Neuronal stem cell (in vitro differentiated cells): Measurements from ENCODE around the gene NBAS.

Source experiments
- DNase-seq: peaks from one replicate; pipeline ENCODE4 v3.0.0-alpha.2; 2013; ENCODE audit warnings: low spot score
- H2AFZ ChIP-seq: one replicate; pipeline ENCODE4 v1.6.1; 2013; ENCODE audit warnings: mild to moderate bottlenecking, low read length, inconsistent platforms
- H2AK5ac ChIP-seq: 2 replicates; pipeline ENCODE4 v1.6.1; 2013; ENCODE audit warnings: low read depth, mild to moderate bottlenecking, inconsistent platforms, low read length, moderate library complexity, mixed read lengths
- H2BK120ac ChIP-seq: 2 replicates; pipeline ENCODE4 v1.6.1; 2013; ENCODE audit warnings: low read depth, mild to moderate bottlenecking, inconsistent platforms, low read length, moderate library complexity, mixed read lengths
- H2BK12ac ChIP-seq: one replicate; pipeline ENCODE4 v1.6.1; 2013; ENCODE audit warnings: low read length, inconsistent platforms
- H2BK15ac ChIP-seq: 2 replicates; pipeline ENCODE4 v1.6.1; 2013; ENCODE audit warnings: mild to moderate bottlenecking, low read length, inconsistent platforms, mixed read lengths
- H2BK5ac ChIP-seq: one replicate; pipeline ENCODE4 v1.6.1; 2013; ENCODE audit warnings: inconsistent platforms, mild to moderate bottlenecking, low read length, moderate library complexity
- H3K14ac ChIP-seq: one replicate; pipeline ENCODE4 v1.6.1; 2013; ENCODE audit warnings: low read length, inconsistent platforms
- H3K18ac ChIP-seq: 2 replicates; pipeline ENCODE4 v1.6.1; 2013; ENCODE audit warnings: low read length, inconsistent platforms
- H3K23ac ChIP-seq: 2 replicates; pipeline ENCODE4 v1.6.1; 2013; ENCODE audit warnings: low read depth, mild to moderate bottlenecking, mixed read lengths, low read length, inconsistent platforms; ENCODE audit not compliant: poor library complexity
- H3K27ac ChIP-seq: replicated peaks from 3 replicates; pipeline ENCODE4 v1.5.1; 2013; ENCODE audit warnings: low read length, inconsistent platforms
- H3K27me3 ChIP-seq, 3 experiments: 2 replicates each; pipeline ENCODE4 v1.6.1; 2013; ENCODE audit warnings: low read length in 3 of 3, mild to moderate bottlenecking in 2 of 3, inconsistent platforms in 1 of 3, low read depth in 1 of 3, mixed read lengths in 1 of 3, moderate library complexity in 1 of 3; ENCODE audit not compliant: control insufficient read depth in 3 of 3, insufficient read depth in 3 of 3
- H3K36me3 ChIP-seq, 2 donors: replicated peaks in 1 of 2; 2 replicates each; pipeline ENCODE4 v1.6.1; 2013; ENCODE audit warnings: low read length in 2 of 2; ENCODE audit not compliant: control insufficient read depth in 2 of 2, insufficient read depth in 2 of 2
- H3K4ac ChIP-seq: 2 replicates; pipeline ENCODE4 v1.6.1; 2013; ENCODE audit warnings: inconsistent platforms, mild to moderate bottlenecking, low read length, moderate library complexity
- H3K4me1 ChIP-seq, 2 donors: 1 replicate in 1 of 2; 2 replicates in 1 of 2; pipeline ENCODE4 v1.6.1; 2013; ENCODE audit warnings: low read length in 2 of 2, low read depth in 1 of 2; ENCODE audit not compliant: control insufficient read depth in 2 of 2, insufficient read depth in 1 of 2
- H3K4me2 ChIP-seq: one replicate; pipeline ENCODE4 v1.6.1; 2013; ENCODE audit warnings: mild to moderate bottlenecking, low read length, inconsistent platforms; ENCODE audit not compliant: insufficient read depth, poor library complexity, severe bottlenecking
- H3K4me3 ChIP-seq, 2 donors: 2 replicates each; pipeline ENCODE4 v1.5.1; 2013; ENCODE audit warnings: low read length in 2 of 2, mild to moderate bottlenecking in 2 of 2, inconsistent platforms in 1 of 2, moderate library complexity in 1 of 2
- H3K79me1 ChIP-seq: one replicate; pipeline ENCODE4 v1.6.1; 2013; ENCODE audit warnings: low read depth, mild to moderate bottlenecking, inconsistent platforms, low read length, moderate library complexity
- H3K9ac ChIP-seq: one replicate; pipeline ENCODE4 v1.6.1; 2013; ENCODE audit warnings: mild to moderate bottlenecking, low read depth, low read length, inconsistent platforms; ENCODE audit not compliant: poor library complexity
- H3K9me3 ChIP-seq, 2 donors: replicated peaks in 1 of 2; 2 replicates each; pipeline versions ENCODE3 to v1.6.1; 2013; ENCODE audit warnings: low read length in 2 of 2, mild to moderate bottlenecking in 2 of 2, inconsistent platforms in 1 of 2, low read depth in 1 of 2, mixed read lengths in 1 of 2, moderate library complexity in 1 of 2; ENCODE audit not compliant: control insufficient read depth in 2 of 2, insufficient read depth in 1 of 2
- H4K8ac ChIP-seq: one replicate; pipeline ENCODE4 v1.6.1; 2013; ENCODE audit warnings: low read depth, mild to moderate bottlenecking, inconsistent platforms, low read length, moderate library complexity
- H4K91ac ChIP-seq: one replicate; pipeline ENCODE4 v1.6.1; 2013; ENCODE audit warnings: low read length, low read depth, mild to moderate bottlenecking, inconsistent platforms; ENCODE audit not compliant: poor library complexity
- WGBS, 2 donors: extraction: QIAGEN DNeasy Blood & Tissue Kit; methylation state at CpG; one replicate each; pipeline ENCODE4 v1.1.7; 2013; ENCODE audit warnings: missing lambda C conversion rate in 2 of 2, mixed read lengths in 1 of 2; ENCODE audit not compliant: insufficient read length in 2 of 2, insufficient replicate concordance in 1 of 2; ENCODE audit errors: extremely low coverage in 2 of 2; 5-methylcytosine and 5-hydroxymethylcytosine counted together

The NBAS gene

DNA sequence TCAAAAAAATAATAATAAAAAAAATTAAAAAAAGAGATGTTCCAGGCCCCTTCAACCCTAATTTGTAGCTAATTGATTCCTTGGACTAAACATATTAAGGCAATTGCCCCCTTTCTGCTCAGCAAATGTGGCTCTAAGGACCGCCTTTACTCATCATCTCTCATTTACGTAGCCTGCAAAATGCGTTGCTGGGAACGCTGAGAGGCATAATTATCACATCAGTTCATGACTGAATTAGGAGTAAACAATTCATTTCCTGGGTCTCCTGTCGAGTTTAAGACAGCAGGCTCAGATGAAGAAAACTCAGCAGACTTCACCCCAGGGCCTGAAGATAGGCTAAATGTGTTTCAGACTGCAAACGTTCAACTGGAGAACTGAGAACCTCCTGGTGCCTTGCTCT is 413.5 kb downstream of the NBAS start:
- Histone ChIP-seq H4K91ac (no peak overlapping the region), H3K9me3 (no peaks in the 10 kb centered on the region), H4K8ac (no peak overlapping the region), H3K27me3 (no peaks in the 10 kb centered on the region), H3K27ac (no peak overlapping the region), H2AK5ac (no peak overlapping the region), H3K36me3 (no peaks in the 10 kb centered on the region), H3K4me2 (no peak overlapping the region), H3K4ac (no peak overlapping the region), H3K18ac (no peak overlapping the region), H3K4me3 (no peak overlapping the region), H3K23ac (no peak overlapping the region), H2BK12ac (no peak overlapping the region), H2BK120ac (no peak overlapping the region), H2BK5ac (no peak overlapping the region), H2AFZ (no peak overlapping the region), H3K14ac (no peak overlapping the region), H3K79me1 (no peaks in the 10 kb centered on the region), H2BK15ac (no peak overlapping the region), H3K4me1 (peaks cover 2 to 4% of the 10 kb centered on the region in 2 donors), H3K9ac (no peak overlapping the region)
- WGBS, 2 donors, result no CpG with 5 or more reads among the region's 6 CpGs
- no peak for DNase-seq

DNA sequence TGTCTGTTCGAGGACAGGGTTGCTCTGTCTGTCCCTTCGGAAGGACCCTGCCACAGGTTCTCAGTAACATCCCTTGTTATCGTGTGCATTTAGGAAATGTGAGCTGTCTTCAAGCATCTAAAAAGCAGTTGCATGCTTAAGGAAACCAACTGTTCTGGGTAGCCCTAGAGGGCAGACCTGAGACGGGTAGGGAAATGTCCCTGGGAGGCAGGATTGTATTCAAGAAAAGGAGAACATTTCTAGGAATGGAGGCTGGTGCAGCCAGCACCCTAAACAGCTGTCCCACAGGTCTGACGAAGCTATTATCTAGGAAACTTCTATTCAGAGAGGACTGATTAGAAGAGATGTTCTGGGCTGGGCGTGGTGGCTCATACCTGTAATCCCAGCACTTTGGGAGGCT is 414.2 kb downstream of the NBAS start:
- Histone ChIP-seq H3K36me3 (no peaks in the 10 kb centered on the region), H3K14ac (no peak overlapping the region), H3K4ac (no peak overlapping the region), H2BK15ac (no peak overlapping the region), H3K79me1 (no peaks in the 10 kb centered on the region), H3K4me3 (no peak overlapping the region), H2AFZ (no peak overlapping the region), H3K27me3 (no peaks in the 10 kb centered on the region), H2AK5ac (no peak overlapping the region), H2BK5ac (no peak overlapping the region), H3K9ac (no peak overlapping the region), H3K23ac (no peak overlapping the region), H3K18ac (no peak overlapping the region), H3K27ac (no peak overlapping the region), H3K9me3 (no peaks in the 10 kb centered on the region), H4K8ac (no peak overlapping the region), H2BK120ac (no peak overlapping the region), H3K4me2 (no peak overlapping the region), H3K4me1 (peaks cover 4 to 7% of the 10 kb centered on the region in 2 donors), H2BK12ac (no peak overlapping the region), H4K91ac (no peak overlapping the region)
- no CpG with 5 or more reads among the region's 6 CpGs for WGBS, 2 donors
- no peak for DNase-seq

DNA sequence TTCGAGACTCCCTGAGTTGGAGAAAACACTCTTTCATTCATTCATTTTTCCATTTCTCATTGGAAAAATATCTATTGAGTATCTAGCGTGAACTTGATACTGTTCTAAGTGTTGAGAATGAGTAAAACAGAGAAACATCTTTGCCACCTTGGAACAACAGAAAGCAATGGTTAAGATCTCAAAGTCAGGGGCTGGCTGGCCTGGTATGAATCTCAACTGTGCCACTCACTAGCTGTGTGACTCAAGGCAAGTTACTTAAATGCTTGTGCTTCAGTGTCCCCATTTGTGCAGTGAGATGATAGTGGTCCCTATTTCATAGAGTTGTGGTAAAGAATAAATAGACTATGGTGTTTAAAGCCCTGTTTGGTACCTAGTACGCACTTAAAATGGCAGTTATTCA is 415.2 kb downstream of the NBAS start:
- no peak overlapping the region for H2BK120ac ChIP-seq
- no peak overlapping the region for H4K91ac ChIP-seq
- no peaks in the 10 kb centered on the region for H3K9me3 ChIP-seq
- no peak overlapping the region for H3K4me3 ChIP-seq
- no peaks in the 10 kb centered on the region for H3K36me3 ChIP-seq
- no peaks in the 10 kb centered on the region for H3K79me1 ChIP-seq
- H3K4me2 ChIP-seq, result no peak overlapping the region
- no peak overlapping the region for H2AFZ ChIP-seq
- no peak for DNase-seq
- H3K14ac ChIP-seq, result no peak overlapping the region
- H2BK12ac ChIP-seq, result no peak overlapping the region
- H2BK15ac ChIP-seq, result no peak overlapping the region
- no peak overlapping the region for H2BK5ac ChIP-seq
- no peak overlapping the region for H2AK5ac ChIP-seq
- no peak overlapping the region for H3K4ac ChIP-seq
- no CpG with 5 or more reads among the region's 3 CpGs for WGBS, 2 donors
- H4K8ac ChIP-seq, result no peak overlapping the region
- H3K4me1 ChIP-seq, result peaks cover 4 to 7% of the 10 kb centered on the region in 2 donors
- no peak overlapping the region for H3K9ac ChIP-seq
- no peaks in the 10 kb centered on the region for H3K27me3 ChIP-seq
- H3K23ac ChIP-seq, result no peak overlapping the region
- no peak overlapping the region for H3K18ac ChIP-seq
- H3K27ac ChIP-seq, result no peak overlapping the region

DNA sequence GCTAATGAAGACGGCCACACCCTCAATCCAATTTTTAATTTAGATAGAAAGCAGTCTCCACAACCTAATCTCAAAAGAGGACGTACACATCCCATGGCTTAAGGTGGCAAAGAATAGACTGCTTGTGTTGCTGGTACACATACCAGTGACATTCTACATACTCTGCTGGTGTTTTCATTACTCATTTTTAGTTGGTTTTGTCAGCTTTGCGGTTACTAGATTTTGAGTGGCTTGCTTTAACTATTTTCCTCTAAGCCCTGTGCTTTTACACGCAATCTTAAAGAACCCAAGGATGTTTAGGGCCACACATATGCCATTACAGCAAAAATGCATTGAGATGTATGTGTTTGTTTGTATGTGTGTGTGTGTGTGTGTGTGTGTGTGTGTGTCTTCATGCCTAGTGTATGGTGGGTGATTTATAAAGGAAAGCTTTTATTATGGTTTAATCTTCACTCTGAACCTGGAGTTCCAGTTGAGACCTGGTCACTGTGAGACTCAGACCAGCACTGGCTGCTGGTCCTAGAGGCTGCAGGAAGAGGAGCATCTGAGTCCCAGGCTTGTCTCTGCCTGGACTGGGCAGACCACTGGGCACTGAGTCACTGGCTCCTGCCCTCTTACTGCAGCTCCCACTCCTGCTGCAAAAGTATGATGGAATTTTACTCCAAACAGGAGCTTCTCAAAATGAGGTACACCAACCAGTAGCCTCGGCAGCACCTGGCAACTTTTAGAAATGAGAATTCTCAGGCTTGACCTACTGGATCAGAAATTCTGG is 415.9 kb downstream of the NBAS start:
- no peak overlapping the region for H3K4me2 ChIP-seq
- H2BK120ac ChIP-seq, result no peak overlapping the region
- H2BK12ac ChIP-seq, result no peak overlapping the region
- H3K23ac ChIP-seq, result no peak overlapping the region
- no peak overlapping the region for H3K4ac ChIP-seq
- H2BK5ac ChIP-seq, result no peak overlapping the region
- no peak overlapping the region for H3K4me3 ChIP-seq
- no peak overlapping the region for H3K9ac ChIP-seq
- no CpG with 5 or more reads among the region's 5 CpGs for WGBS, 2 donors
- no peaks in the 10 kb centered on the region for H3K79me1 ChIP-seq
- H2AFZ ChIP-seq, result no peak overlapping the region
- no peak overlapping the region for H3K14ac ChIP-seq
- H3K36me3 ChIP-seq, result no peaks in the 10 kb centered on the region
- peaks cover 0 to 4% of the 10 kb centered on the region in 2 donors for H3K9me3 ChIP-seq
- no peak overlapping the region for H3K27ac ChIP-seq
- H3K4me1 ChIP-seq, result peaks cover 4 to 7% of the 10 kb centered on the region in 2 donors
- no peak overlapping the region for H4K91ac ChIP-seq
- DNase-seq, result no peak
- H4K8ac ChIP-seq, result no peak overlapping the region
- H2BK15ac ChIP-seq, result no peak overlapping the region
- H2AK5ac ChIP-seq, result no peak overlapping the region
- H3K18ac ChIP-seq, result no peak overlapping the region
- no peaks in the 10 kb centered on the region for H3K27me3 ChIP-seq
